Retinal pigment epithelial cell (primary cell): ENCODE measurements around the gene CLP1.
"Not testable (repeated sequence)": the region's sequence is repeated elsewhere in the genome, so short reads cannot be mapped to it uniquely, and the experiment has no call there.

Source experiments
- DNase-seq: peaks from one replicate; pipeline ENCODE4 v3.0.0-alpha.2; 2010; ENCODE audit warnings: low read depth
- H3K4me3 ChIP-seq: 2 replicates; pipeline ENCODE4 v1.5.1; 2011; ENCODE audit warnings: mild to moderate bottlenecking, low read length, control low read depth, moderate library complexity
- TF ChIP-seq, protein P1 (sequence below): conservative IDR thresholded peaks from 2 replicates; pipeline ENCODE4 v1.5.1; 2011; ENCODE audit warnings: low read depth, low read length, control low read depth, inconsistent platforms

CLP1 gene

DNA sequence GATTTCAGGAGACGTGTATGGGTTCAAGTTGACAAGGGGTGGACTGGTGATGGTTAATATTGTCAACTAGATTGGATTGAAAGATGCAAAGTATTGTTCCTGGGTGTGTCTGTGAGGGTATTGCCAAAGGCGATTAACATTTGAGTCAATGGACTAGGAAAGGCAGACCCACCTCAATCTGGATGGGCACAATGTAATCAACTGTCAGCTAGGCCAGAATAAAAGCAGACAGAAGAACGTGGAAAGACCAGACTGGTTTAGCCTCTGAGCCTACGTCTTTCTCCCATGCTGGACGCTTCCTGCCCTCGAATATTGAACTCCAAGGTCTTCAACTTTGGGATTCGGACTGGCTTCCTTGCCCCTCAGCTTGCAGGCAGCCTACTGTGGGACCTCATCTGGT lies 6.2 kb upstream of the CLP1 start:
- TF ChIP-seq, protein P1, sequence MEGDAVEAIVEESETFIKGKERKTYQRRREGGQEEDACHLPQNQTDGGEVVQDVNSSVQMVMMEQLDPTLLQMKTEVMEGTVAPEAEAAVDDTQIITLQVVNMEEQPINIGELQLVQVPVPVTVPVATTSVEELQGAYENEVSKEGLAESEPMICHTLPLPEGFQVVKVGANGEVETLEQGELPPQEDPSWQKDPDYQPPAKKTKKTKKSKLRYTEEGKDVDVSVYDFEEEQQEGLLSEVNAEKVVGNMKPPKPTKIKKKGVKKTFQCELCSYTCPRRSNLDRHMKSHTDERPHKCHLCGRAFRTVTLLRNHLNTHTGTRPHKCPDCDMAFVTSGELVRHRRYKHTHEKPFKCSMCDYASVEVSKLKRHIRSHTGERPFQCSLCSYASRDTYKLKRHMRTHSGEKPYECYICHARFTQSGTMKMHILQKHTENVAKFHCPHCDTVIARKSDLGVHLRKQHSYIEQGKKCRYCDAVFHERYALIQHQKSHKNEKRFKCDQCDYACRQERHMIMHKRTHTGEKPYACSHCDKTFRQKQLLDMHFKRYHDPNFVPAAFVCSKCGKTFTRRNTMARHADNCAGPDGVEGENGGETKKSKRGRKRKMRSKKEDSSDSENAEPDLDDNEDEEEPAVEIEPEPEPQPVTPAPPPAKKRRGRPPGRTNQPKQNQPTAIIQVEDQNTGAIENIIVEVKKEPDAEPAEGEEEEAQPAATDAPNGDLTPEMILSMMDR, result no peak
- no peak for DNase-seq
- H3K4me3 ChIP-seq, result no peak overlapping the region

DNA sequence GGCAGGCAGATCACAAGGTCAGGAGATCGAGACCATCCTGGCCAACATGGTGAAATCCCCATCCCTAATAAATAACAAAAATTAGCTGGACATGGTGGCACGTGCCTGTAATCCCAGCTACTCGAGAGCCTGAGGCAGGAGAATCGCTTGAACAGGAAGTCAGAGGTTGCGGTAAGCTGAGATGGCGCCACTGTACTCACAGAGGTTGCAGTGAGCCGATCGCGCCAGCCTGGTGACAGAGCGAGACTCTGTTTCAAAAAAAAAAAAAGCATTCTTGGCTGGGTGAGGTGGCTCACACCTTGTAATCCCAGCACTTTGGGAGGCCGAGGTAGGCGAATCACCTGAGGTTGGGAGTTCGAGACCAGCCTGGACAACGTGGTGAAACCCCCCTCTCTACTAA lies 5.3 kb upstream of the CLP1 start:
- not testable (repeated sequence) for DNase-seq

DNA sequence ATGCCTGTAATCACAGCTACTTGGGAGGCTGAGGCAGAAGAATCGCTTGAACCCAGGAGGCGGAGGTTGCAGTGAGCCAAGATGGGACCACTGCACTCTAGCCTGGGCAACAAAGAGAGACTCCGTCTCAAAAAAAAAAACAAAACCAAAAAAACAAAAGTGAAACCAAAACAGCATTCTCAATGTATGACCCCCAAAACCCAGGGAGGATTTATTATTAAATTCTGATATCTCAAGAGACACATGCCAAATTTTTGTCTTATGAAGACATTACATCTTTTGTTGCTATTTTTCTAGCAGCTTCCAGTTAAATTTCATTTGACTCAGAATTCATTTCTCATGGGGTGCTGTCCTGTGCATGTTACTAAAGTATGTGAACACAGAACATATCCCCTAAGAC lies 4.9 kb upstream of the CLP1 start:
- TF ChIP-seq, protein P1, result no peak
- H3K4me3 ChIP-seq, result no peak overlapping the region
- DNase-seq, result no peak

More for the DNA sequence above, 5.3 kb upstream of the CLP1 start:
- not testable (repeated sequence) for H3K4me3 ChIP-seq

DNA sequence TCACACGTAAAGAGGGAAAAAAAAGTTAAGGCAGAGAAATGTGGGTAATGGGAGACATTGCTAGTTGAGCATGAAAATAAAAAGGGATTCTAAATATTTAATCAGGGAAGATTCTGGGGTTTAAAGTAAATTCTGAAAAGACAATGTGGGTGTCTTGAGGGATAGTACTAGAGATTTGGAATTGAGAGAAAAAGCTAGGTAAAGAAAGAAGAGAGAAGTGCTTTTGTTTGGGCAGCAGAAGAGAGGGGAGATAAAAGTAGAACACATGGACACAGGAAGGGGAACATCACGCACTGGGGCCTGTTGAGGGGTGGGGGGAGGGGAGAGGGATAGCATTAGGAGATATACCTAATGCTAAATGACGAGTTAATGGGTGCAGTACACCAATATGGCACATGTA lies 4.4 kb upstream of the CLP1 start:
- H3K4me3 ChIP-seq, result no peak overlapping the region
- DNase-seq, result no peak
- TF ChIP-seq, protein P1, result no peak

DNA sequence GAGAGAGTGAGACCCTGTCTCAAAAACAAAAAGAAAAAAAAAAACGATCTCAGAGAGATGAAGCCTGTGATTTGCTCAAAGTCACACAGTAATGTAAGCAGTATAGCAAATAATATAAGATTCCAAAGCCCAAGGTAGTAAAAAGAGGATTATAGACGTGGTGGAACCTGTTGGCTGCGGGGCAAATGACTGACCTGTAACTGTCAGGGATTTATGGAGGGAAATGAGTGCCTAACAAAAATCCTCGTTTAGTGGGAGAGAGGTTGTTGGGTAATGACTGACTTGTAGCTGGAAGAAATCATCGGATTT lies 723 bp upstream of the CLP1 start:
- peak overlapping the region; percentile 71 for H3K4me3 ChIP-seq
- TF ChIP-seq, protein P1, result no peak
- DNase-seq, result no peak

DNA sequence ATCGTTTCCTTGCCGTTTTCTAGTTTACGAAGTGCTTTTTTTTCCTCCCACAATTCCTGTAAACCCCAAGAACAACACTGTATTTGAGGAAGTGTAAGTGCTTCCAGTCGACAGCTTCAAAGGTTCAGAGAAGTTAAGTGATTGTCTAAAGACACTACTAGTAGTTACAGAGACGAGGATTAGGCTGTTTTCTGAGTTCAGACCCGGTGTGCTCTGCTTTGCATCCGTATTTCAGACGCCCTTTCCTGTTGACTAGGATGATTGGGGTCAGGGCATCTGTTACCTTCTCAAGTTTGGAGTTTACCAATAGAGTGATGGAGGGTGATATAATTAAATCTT lies 430 bp downstream of the CLP1 start:
- TF ChIP-seq, protein P1, result no peak
- no peak for DNase-seq
- H3K4me3 ChIP-seq, result peak overlapping the region; percentile 71

DNA sequence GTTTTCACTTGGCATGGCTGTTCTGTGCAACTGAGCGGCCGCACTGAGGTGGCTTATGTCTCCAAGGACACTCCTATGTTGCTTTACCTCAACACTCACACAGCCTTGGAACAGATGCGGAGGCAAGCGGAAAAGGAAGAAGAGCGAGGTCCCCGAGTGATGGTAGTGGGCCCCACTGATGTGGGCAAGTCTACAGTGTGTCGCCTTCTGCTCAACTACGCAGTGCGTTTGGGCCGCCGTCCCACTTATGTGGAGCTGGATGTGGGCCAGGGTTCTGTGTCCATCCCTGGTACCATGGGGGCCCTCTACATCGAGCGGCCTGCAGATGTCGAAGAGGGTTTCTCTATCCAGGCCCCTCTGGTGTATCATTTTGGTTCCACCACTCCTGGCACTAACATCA lies 2.1 kb downstream of the CLP1 start:
- no peak overlapping the region for H3K4me3 ChIP-seq
- TF ChIP-seq, protein P1, result no peak
- no peak for DNase-seq

DNA sequence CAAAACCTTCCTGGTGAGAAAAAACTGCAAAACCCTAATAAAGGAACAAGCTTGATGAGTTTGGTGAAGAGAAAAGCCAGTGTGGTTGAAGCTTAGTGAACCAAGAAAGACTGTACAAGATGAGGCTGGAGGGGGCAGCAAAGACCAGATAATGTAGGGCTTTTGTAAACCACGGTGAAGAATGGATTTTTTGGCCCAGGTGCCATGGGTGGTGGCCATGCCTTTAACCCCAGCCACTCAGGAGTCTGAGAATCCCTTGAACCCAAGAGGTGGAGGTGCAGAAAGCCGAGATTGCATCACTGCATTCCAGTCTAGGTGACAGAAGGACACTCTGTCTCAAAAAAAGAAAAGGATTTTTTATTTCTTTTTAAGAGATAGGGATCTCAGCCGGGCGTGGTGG lies 5.3 kb downstream of the CLP1 start:
- no peak overlapping the region for H3K4me3 ChIP-seq
- TF ChIP-seq, protein P1, result no peak
- DNase-seq, result no peak
